Renal pelvis (tissue), 12 donors: ENCODE measurements around the gene TBXA2R. TPM values are rescaled to one million over a fixed set of nuclear protein-coding genes. Genes with fewer than 3 reads are reported as not detected.
"Not testable (repeated sequence)": the region's sequence is repeated elsewhere in the genome, so short reads cannot be mapped to it uniquely, and the experiment has no call there.

ENCODE experiments used
- DNase-seq: peaks from one replicate; pipeline ENCODE4 v3.0.0-alpha.2; 2013
- long read RNA-seq, 16 experiments: transcript quantifications; one replicate each; lab custom pipeline, GENCODE V29; 2026
- polyA plus RNA-seq, 3 donors: library from polyadenylated mRNA; unstranded; fragments of 120-200 nt; gene quantifications; one replicate each; pipeline ENCODE4 v1.2.1, GENCODE V29; 2013; ENCODE audit not compliant: insufficient read length in 3 of 3

TBXA2R gene
- polyA plus RNA-seq = 1 to 10 TPM; 3.8 TPM
- long read RNA-seq, donor 1, partial matches to known transcripts = 0 of 1 reads
- long read RNA-seq, donor 1, other reads (novel, unspliced or antisense) = 0 of 1 reads
- long read RNA-seq, donor 2, partial matches to known transcripts = 0 of 1 reads
- long read RNA-seq, donor 2, other reads (novel, unspliced or antisense) = 0 of 1 reads
- long read RNA-seq, donor 3, partial matches to known transcripts = 0 of 1 reads
- long read RNA-seq, donor 3, other reads (novel, unspliced or antisense) = 0 of 1 reads
- long read RNA-seq, donor 4 = 0 reads
- long read RNA-seq, donor 5 = 0 reads
- long read RNA-seq, donor 6 = 0 reads
- long read RNA-seq, donor 7 = 0 reads
- long read RNA-seq, donor 8 = 0 reads
- long read RNA-seq, donor 9, partial matches to known transcripts = 0 of 3 reads
- long read RNA-seq, donor 9, other reads (novel, unspliced or antisense) = 0 of 3 reads
- long read RNA-seq, donor 10, partial matches to known transcripts = 0 of 1 reads
- long read RNA-seq, donor 10, other reads (novel, unspliced or antisense) = 0 of 1 reads
- long read RNA-seq, donor 11, partial matches to known transcripts = 0 of 2 reads
- long read RNA-seq, donor 11, other reads (novel, unspliced or antisense) = 0 of 2 reads
- long read RNA-seq, donor 12, partial matches to known transcripts = 0 of 2 reads
- long read RNA-seq, donor 12, other reads (novel, unspliced or antisense) = 0 of 2 reads
- long read RNA-seq, donor 13, partial matches to known transcripts = 5 of 6 reads
- long read RNA-seq, donor 13, other reads (novel, unspliced or antisense) = 0 of 6 reads
- long read RNA-seq, donor 14 = 0 reads
- long read RNA-seq, donor 15 = 0 reads
- long read RNA-seq, donor 16, partial matches to known transcripts = 7 of 8 reads
- long read RNA-seq, donor 16, other reads (novel, unspliced or antisense) = 0 of 8 reads

- peak; percentile 27 for DNase-seq
Measured at GRCh38 chr19:3606690-3607289, at the start of gene TBXA2R. Gene TBXA2R (minus strand): TSS chr19:3606875. CDS start chr19:3600634, 6,241 bp downstream.

- no peak for DNase-seq
Measured at GRCh38 chr19:3656073-3656746, 49.5 kb upstream of the TBXA2R start.

GRCh38 chr19:3655402-3656072 is 48.9 kb upstream of the TBXA2R start:
- no peak for DNase-seq

DNA sequence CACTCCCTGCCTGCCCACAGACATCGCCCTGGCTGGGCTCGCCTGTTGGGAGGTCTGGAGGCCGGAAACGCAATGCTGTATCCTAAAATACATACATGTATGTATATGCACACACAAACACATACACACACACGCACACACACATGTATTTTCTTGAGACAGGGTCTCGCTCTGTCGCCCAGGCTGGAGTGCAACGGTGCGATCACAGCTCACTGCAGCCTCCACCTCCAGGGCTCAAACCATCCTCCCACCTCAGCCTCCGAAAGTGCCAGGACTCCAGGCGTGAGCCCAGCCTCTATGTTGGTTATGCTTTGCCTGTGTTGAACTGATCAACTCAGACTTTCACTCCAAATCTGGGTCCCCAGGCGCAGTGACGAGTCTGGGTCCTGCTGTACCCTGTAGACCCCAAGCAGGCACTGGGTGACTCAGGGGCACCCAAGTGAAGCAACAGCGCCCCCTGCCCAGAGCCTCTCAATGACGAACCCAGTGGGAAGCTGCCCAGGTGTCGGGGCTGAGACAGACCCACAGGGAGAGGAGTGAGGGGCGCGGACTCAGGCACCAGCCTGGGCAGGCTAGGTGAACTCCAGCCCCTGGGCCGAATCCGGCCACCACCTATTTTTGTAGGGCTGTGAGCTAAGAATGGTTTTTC is 47.3 kb upstream of the TBXA2R start:
- no peak for DNase-seq

DNA sequence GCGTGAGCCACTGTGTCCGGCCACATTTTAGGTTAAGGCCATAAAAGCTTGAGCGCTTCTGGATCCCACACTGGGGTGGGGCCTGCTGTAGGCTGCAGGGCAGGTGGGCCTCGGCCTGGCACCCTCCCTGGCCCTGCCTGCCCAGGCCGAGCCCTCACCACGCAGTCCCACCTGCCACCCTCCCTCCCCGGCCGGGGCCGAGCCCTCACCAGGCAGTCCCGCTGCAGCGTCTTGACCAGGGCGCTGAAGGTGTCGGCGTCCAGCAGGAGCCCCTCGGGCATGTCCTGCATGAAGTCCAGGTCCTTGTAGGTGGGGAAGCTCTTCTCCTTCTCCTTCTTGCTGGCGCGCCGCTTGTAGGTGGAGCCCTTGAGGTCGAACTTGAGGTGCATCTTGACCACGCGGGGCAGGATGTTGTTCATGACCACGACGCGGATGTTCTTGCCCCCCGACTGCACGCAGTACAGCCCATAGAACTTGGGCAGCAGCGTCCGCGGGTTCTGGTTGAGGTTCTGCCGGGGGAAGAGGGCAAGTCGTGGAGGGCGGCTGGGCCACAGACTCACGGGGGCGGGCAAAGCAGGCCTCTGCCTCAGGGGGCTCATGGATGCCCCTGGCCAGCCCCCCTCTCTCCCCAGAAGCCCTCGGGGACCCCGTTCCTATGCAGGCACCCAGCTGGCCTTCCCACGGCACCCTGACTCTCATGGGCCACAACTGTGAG is 46.6 kb upstream of the TBXA2R start:
- DNase-seq = no peak

DNA sequence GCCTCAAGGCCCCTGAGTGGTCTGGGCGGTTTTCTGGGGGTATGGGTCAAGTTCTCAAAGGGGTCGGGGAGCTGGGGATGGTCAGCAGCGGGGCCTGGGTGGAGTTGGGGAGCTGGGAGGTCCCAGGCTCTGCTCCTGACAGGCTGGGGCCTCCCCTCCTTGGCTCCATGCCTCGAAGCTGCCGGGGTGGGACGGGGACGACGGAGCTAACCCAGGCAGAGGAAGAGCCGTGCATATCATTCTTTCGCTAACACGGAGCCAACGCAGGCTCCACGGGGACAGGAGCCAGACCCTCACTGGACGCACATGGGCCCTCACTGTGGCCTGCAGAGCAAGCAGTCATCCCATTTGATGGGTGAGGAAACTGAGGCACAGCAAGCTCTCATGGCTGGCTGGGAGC is 45.7 kb upstream of the TBXA2R start:
- DNase-seq = no peak

GRCh38 chr19:3651684-3652083 is 45.0 kb upstream of the TBXA2R start:
- DNase-seq = no peak

DNA sequence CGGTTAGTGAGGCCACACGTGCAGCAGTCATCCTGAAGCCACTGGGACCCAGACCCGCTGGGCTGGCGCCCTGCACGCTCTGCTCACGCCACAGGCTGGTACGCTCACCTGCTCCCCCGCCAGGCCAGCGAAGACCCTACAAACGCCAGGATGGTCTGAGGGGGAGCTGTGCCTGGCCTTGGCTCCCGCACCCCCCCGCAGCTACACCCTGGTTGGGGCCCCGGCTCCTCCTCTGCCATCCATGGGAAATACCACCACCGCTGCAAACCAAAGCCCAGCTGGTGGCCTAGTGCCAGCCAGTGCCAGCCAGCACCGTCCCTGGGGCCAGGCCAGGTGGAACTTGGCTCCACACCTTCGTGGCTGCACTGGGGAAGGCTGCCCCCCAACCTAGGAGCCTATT is 43.2 kb upstream of the TBXA2R start:
- no peak for DNase-seq

- DNase-seq = no peak
Measured at GRCh38 chr19:3648037-3648905, 41.6 kb upstream of the TBXA2R start.

GRCh38 chr19:3647102-3647501 is 40.4 kb upstream of the TBXA2R start:
- DNase-seq = not testable (repeated sequence)

DNA sequence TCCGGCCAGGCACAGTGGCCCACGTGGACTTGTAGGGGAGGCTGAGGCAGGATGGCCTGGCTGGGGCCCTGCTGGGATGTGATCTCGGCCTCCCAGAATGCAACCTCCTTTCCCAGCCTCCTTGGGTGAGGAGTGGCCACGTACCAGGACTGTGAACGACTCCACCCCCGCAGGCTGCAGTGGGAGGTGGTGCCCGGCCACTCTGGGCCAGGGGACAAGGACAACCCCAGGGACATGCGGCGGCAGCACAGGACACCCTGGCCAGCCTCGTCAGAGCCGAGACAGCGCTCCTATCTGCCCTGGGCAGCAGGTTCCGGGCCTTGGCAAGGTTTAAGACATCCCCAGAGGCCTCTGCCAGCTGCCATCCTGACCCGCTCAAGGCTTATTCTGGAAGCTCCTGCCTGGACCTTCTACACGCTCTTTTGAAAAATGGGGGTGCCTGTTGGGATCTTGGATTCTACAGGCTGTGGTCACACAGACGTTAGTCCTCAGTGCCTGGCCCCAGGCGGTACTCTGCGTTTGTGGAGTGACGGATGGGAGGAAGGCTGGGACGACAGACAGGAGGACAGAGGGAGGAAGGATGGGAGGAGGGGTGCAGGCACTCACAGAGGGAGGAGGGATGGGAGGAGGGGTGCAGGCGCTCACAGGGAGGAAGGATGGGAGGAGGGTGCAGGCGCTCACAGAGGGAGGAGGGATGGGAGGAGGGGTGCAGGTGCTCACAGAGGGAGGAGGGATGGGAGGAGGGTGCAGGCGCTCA is 39.8 kb upstream of the TBXA2R start:
- DNase-seq = no peak

GRCh38 chr19:3645726-3646125 is 39.1 kb upstream of the TBXA2R start:
- no peak for DNase-seq

DNA sequence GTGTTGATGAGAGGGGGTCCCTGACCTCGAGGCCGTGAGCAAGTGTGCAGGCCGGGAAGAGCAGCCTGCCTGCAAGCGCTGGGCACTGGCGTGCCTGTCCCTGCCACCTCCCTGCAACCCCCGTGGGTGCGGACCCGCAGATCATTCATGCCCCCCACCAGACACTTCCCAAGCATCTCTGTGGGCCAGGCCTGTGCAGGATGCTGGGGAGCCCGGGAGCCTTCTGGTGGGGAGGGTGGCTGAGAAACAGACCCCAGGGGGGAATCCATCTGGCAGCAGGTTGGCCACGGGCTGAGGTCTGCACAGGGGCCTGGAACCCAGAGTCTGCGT is 38.4 kb upstream of the TBXA2R start:
- DNase-seq = no peak

- DNase-seq = no peak
Measured at GRCh38 chr19:3644351-3645066, 37.8 kb upstream of the TBXA2R start.

- no peak for DNase-seq
Measured at GRCh38 chr19:3643674-3644313, 37.1 kb upstream of the TBXA2R start.

DNA sequence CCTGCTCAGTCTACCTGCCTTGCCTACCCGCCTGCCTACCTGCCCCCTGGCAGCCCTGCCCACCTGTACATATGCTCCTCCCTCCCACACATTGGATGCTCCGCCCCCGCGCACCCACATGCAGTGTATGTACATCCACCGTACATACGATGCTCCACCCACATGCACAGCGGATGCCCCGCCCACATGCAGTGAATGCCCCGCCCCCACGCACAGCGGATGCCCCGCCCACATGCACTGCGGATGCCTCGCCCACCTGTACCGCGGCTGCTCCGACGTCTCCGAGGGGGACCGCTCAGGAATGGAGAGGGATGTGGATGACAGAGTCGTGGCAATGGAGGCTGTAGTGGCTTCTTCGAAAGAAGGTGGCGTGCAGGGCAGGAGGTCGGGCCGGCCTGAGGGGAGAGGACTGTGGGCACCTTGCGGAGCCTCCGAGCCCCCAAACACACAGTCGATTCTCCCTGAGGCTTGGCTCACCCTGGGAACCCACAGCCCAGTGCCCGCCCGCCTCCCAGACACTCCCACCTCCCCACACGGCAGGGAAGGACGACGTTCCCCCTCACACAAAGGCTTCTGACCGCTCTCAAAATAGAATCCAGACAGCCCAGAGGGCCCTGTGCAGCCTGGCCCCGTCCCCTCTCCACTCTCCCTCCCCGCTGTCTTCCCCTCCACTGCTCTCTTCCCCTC is 36.5 kb upstream of the TBXA2R start:
- DNase-seq = no peak

GRCh38 chr19:3642296-3642695 is 35.6 kb upstream of the TBXA2R start:
- DNase-seq = no peak
